ENCODE results near the gene PRKAG2. TPM values are rescaled to one million over a fixed set of nuclear protein-coding genes. Genes with fewer than 3 reads are reported as not detected.

PRKAG2 gene
- total and polyA plus RNA-seq, 9 donors: 9.3 to 37.7 (median 22.6) TPM

GRCh38 chr7:151710646-151711434 is 166.1 kb downstream of the PRKAG2 start:
- peaks cover 9% of the 10 kb centered on the region for H3K4me1 ChIP-seq (ENCODE audit: insufficient read depth)
- no peak overlapping the region for H3K4me3 ChIP-seq
- H3K36me3 ChIP-seq: no peaks in the 10 kb centered on the region
- no peaks in the 10 kb centered on the region for H3K27me3 ChIP-seq
- 94 to 98% (median 97%) methylated on average over 4 of the region's 4 CpGs for WGBS, 3 donors
- intact Hi-C loops (cut with DNase I): no loop called here
- DNase-seq: no peak
- no peaks in the 10 kb centered on the region for H3K9me3 ChIP-seq
- no peak overlapping the region for H3K27ac ChIP-seq
- TF ChIP-seq EP300 (IDR thresholded peaks at IDR 0.05): no peak
- TF ChIP-seq POLR2A (IDR thresholded peaks at IDR 0.05): no peak
- no peak for TF ChIP-seq CTCF (IDR thresholded peaks at IDR 0.05)

DNA sequence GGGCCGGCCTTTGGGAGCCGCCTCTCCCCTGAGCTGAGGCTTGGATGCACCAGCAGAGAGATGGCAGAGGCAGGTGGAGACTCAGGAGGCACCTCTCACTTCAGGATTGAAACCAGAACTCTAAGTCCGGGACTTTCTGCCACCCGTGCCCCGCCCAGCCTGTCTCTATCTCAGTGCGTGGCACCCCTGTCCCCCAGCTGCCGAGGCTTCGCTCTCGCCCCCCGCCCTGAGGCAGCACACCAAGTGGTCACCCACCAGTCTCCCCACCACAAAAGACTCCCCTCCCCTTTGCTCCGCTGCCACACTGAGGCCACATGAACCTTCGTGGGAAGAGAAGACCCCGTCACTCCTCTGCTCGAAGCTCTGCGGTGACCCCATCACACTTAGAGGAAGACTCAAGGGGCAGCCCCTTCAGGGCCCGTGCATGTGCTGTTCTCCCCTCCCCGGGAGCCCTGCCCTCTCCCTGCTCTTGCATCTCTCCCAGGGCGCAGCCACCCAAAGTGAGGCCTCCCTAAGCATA is 166.7 kb downstream of the PRKAG2 start:
- H3K27me3 ChIP-seq: no peaks in the 10 kb centered on the region
- no peaks in the 10 kb centered on the region for H3K9me3 ChIP-seq
- 91 to 96% (median 93%) methylated on average over 18 of the region's 18 CpGs for WGBS, 3 donors
- no peaks in the 10 kb centered on the region for H3K36me3 ChIP-seq
- H3K27ac ChIP-seq: no peak overlapping the region
- no peak for TF ChIP-seq POLR2A (IDR thresholded peaks at IDR 0.05)
- intact Hi-C loops (cut with DNase I): no loop called here
- no peak for DNase-seq
- H3K4me3 ChIP-seq: no peak overlapping the region
- H3K4me1 ChIP-seq (ENCODE audit: insufficient read depth): peaks cover 12% of the 10 kb centered on the region

DNA sequence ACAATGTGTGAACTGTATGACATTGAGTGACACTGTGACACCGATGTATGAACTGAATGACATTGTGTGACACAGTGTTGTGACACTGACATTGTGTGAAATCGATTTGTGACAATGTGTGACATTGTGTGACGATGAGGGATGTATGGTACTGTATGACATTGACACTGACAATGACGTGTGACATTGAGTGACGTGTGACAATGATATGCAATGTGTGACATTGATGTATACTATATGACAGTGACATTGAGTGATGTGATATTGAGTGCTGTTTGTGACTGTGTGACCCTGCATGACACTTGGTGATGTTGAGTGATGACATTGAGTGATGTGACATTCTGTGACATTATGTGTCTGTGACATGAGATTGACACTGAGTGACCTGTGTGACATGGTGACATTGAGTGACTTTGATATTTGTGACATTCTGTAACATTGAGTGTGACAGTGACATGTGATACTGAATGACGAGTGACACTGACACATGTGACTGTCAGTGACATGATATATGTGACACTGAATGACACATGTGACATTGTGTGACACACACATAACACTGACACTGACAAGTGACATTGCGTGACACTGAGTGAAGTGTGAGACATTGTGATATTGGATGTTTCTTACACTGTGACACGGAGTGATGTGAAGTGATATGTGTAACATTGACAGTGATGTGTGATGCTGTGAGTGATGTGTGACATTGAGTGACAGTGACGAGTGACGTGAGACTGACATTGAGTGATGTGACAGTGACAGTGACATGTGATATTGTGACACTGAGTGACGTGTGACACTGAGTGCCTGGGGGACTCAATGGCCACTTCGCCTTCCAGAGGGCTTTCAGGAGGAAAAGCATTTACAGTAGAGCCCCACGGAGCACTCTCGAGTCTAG is 167.5 kb downstream of the PRKAG2 start:
- 90 to 92% (median 92%) methylated on average over 14 of the region's 14 CpGs for WGBS, 3 donors
- intact Hi-C loops (cut with DNase I): no loop called here
- H3K4me1 ChIP-seq (ENCODE audit: insufficient read depth): peaks cover 12% of the 10 kb centered on the region

GRCh38 chr7:151708610-151709009 is 168.3 kb downstream of the PRKAG2 start:
- intact Hi-C loops (cut with DNase I): no loop called here
- Histone ChIP-seq H3K27me3 (no peaks in the 10 kb centered on the region), H3K27ac (no peak overlapping the region), H3K36me3 (no peaks in the 10 kb centered on the region), H3K9me3 (no peaks in the 10 kb centered on the region), H3K4me1 (ENCODE audit: insufficient read depth) (peaks cover 12% of the 10 kb centered on the region), H3K4me3 (no peak overlapping the region)
- no peak for DNase-seq
- WGBS, 3 donors: 87 to 97% (median 95%) methylated on average over 8 of the region's 8 CpGs
- TF ChIP-seq CTCF (IDR thresholded peaks at IDR 0.05) (no peak), POLR2A (IDR thresholded peaks at IDR 0.05) (no peak), EP300 (IDR thresholded peaks at IDR 0.05) (no peak)

More for the DNA sequence above, 167.5 kb downstream of the PRKAG2 start:
- TF ChIP-seq EP300 (IDR thresholded peaks at IDR 0.05) (no peak), POLR2A (IDR thresholded peaks at IDR 0.05) (no peak), CTCF (IDR thresholded peaks at IDR 0.05) (no peak)
- no peak overlapping the region for H3K27ac ChIP-seq
- no peak overlapping the region for H3K4me3 ChIP-seq
- no peaks in the 10 kb centered on the region for H3K9me3 ChIP-seq
- H3K27me3 ChIP-seq: no peaks in the 10 kb centered on the region
- no peaks in the 10 kb centered on the region for H3K36me3 ChIP-seq
- DNase-seq: no peak
